ENCODE data around the gene PYGM.
A peak's percentile ranks its signal among the peaks of the same experiment; 100 is the strongest.

Gene PYGM

DNA sequence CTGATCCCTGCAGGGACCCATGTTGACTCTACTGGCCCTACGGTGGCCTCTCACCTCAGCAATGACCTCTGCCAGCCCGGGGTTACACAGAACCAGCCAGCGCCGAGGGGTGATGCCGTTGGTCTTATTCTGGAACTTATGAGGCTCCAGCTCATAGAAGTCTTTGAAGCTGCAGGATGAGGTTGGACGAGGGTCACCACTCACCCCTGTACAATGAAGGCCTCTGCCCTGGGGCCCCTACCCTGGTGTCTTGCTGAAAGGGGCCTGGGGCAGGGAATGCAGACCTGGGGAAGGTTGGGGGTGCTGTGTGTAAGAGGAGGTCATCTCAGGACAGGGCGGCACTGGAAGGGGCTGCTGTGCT is 6.8 kb downstream of the PYGM start:
- TF ChIP-seq JUND (IDR thresholded peaks at IDR 0.05; ENCODE audit: low read depth), result no peak

DNA sequence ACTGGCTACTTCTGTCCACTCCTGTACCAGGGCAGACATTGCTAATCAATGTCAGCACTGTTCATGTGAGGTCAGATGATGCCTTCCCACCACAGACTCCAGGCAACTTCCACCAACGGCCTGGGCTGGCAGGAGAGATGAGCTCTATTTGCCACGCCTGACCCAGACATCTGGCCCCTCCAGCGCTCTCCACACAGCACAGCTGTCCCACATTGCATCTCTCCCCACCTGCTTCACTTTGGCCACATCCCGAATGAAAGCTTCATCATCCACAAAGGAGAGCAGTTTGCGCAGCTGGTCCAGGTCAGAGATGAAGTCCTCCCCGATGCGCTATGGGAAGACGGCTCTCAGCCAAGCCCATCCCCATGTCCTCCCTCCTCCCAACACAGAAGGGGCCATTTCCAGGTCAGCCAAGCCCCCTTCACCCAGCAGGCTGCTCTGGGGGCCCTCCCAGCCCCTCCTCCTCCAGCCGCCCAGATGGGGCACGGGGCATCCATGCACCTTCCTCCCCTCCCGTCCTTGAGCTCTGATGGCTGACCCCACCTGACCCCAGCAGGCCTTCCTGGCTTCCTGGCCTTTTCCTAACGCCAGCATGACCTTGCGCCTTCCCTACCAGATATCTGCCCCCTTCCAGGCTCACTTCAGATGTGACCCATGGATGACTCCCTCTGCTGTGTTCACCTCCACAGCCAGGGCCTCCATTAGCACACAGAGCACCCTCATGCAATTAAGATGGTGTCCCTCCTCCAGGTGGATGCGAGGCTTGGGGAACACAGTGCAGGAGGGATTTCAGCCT is 7.4 kb downstream of the PYGM start:
- no peak for DNase-seq (ENCODE audit: low read depth in 1 of 2, low spot score in 1 of 2)
- no peak for TF ChIP-seq JUND (IDR thresholded peaks at IDR 0.05; ENCODE audit: low read depth)
- in situ Hi-C loops (cut with HindIII; ENCODE audit: low pct_unique_long_range_greater_than_20kb, low sequenced_read_pairs), result no loop called here

More for the DNA sequence above, 6.8 kb downstream of the PYGM start:
- no peak for DNase-seq (ENCODE audit: low read depth in 1 of 2, low spot score in 1 of 2)
- in situ Hi-C loops (cut with HindIII; ENCODE audit: low pct_unique_long_range_greater_than_20kb, low sequenced_read_pairs), result no loop called here

DNA sequence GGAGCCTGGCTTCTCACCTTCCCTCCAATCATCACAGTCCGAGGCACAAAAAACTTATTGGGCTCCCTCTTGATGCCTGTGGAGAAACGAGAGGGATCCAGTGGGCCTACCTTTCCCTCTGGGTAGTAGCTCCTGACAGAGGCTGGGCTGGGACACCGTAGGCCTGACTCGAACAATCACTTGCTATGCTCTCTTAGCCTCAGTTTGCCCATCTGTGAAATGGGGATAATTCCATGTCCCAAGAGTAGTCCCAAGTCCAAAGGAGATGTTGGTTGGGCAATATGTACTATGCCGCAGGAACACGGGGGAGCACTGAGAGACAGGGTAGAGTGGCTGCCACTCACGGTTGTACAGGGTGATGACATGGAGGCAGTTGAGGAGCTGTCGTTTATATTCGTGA is 8.2 kb downstream of the PYGM start:
- no peak for DNase-seq (ENCODE audit: low read depth in 1 of 2, low spot score in 1 of 2)
- in situ Hi-C loops (cut with HindIII; ENCODE audit: low pct_unique_long_range_greater_than_20kb, low sequenced_read_pairs), result no loop called here
- no peak for TF ChIP-seq JUND (IDR thresholded peaks at IDR 0.05; ENCODE audit: low read depth)

DNA sequence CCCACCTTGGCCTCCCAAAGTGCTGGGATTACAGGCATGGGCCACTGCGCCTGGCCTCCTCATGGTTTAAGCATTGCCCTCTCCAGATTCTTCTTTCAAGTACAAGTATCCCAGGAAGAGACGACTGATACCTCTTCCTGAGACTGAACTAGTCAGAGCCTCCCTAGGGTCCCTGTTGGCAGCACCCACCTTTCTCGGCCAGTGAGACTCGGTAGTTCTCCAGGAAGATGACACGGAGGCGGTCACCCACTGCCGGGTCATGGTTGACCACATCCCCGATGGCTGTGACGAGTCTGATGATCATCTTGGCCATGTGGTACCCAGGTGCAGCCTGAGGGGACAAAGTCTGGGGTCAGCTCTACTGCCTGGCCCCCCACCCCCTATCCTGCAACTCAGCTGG is 8.6 kb downstream of the PYGM start:
- in situ Hi-C loops (cut with HindIII; ENCODE audit: low pct_unique_long_range_greater_than_20kb, low sequenced_read_pairs), result no loop called here
- TF ChIP-seq JUND (IDR thresholded peaks at IDR 0.05; ENCODE audit: low read depth), result no peak
- no peak for DNase-seq (ENCODE audit: low read depth in 1 of 2, low spot score in 1 of 2)

DNA sequence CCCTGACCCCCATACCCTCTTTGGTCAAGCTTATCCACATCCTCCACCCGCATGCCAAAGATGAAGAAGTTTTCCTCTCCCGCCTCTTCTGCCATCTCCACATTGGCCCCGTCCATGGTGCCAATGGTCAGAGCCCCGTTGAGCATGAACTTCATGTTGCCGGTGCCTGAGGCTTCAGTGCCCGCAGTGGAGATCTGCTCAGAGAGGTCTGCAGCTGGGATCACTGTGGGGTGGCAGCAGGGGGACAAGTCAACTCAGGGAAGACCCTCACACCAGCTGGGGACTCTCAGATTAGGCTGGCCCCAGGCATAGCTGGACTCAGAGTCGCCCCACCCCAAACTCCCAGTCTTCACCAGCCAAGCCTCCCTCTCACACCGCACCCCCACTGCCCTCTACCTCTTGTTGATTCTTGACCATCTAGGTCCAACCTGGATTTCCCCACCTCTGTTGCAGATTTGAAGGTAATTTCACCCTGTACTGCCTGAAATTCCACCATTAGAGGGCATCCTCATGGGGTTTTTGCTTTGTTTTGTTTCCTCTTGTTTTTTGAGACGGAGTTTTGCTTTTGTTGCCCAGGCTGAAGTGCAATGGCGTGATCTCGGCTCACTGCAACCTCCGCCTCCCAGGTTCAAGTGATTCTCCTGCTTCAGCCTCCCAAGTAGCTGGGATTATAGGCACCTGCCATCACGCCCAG is 9.3 kb downstream of the PYGM start:
- no peak for TF ChIP-seq JUND (IDR thresholded peaks at IDR 0.05; ENCODE audit: low read depth)
- in situ Hi-C loops (cut with HindIII; ENCODE audit: low pct_unique_long_range_greater_than_20kb, low sequenced_read_pairs), result no loop called here
- no peak for DNase-seq (ENCODE audit: low read depth in 1 of 2, low spot score in 1 of 2)

DNA sequence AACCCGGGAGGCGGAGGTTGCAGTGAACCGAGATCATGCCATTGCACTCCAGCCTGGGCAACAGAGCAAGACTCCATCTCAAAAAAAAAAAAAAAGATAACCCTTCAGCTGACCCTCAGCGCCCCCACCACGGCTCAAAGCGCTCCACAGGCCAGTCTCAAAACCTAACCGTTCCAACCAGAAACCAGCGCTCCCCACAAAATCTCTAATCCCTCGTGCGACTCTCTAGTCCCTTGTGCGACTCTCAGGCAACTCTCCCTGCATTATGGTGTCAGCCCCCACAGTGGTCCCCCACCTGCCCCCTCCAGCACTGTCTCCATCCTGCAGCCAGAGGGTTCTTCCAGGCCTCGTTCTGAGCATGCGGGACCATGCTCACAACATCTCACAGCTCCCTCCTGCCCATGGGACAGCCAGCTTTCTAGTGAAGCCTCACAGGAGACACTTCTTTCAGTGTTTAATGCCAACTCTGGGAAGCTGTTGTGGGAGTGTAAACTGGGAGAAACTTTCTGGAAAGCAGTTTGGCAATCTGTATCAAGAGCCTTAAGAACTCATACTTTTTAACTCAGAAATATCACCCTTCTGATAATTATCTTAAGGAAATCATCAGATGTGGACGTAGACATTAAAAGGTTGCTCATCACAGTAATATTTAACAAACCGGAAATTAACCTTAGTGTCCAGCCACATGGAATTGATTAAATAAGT is 11.7 kb downstream of the PYGM start:
- TF ChIP-seq JUND (IDR thresholded peaks at IDR 0.05; ENCODE audit: low read depth), result no peak
- DNase-seq (ENCODE audit: low read depth in 1 of 2, low spot score in 1 of 2), result no peak
- in situ Hi-C loops (cut with HindIII; ENCODE audit: low pct_unique_long_range_greater_than_20kb, low sequenced_read_pairs), result no loop called here

DNA sequence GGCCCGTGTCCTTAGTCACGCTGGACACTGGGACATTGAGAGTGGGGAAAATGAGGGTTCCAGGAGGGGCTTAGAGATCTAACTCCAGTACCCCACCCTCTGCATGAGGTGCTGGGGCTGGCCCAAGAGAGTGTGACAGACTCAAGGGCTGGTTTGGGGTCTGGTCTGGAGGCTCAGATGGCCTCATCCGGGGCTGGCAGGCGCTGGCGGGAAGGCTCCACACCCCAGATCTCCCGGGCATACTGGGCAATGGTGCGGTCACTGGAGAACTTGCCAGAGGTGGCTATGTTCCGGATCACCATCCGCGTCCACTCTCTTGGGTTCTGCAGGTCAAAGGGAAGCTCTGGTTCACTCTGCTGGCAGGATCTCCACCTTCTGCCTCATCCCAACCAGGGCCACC is 13.3 kb downstream of the PYGM start:
- in situ Hi-C loops (cut with HindIII; ENCODE audit: low pct_unique_long_range_greater_than_20kb, low sequenced_read_pairs), result no loop called here
- DNase-seq (ENCODE audit: low read depth in 1 of 2, low spot score in 1 of 2), result no peak
- no peak for TF ChIP-seq JUND (IDR thresholded peaks at IDR 0.05; ENCODE audit: low read depth)

DNA sequence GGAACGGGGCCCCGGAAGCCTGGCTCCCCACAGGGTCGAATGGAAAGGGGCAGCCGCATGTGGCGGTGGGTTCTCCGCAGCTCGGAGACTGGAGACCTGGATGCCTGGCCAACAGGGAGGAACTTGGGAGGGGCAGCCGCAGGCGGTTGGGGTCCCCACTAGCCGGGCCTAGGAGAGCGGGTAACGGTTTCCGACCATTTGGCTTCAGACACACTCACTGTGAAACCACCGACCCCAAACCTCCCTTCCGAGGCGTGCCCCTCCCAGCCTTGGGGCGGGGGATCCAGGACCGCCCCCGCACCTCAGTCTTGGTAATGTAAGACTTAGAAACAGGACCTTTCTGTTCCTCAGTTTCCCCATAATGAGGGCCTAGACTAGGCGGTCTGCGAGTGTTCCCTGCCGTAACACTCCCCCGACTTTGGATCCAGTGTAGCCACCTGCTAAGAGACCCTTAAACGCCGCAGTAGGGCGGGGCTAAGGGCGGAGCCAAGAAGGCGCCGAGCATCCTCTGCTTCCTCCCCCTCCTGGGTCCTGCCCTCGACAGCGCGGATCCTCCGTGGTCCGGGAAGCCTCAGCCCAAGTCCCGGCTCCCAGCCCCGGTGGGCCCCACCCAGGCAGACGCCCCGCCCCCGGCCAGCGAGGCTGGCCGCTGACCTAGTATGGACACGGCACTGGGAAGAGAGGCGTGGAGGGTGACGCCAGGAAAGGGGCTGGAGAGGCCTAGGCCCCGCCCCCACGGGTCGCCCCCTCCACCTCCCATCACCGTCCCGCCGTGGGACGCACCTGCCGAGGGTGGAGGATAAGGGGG is 14.0 kb downstream of the PYGM start:
- in situ Hi-C loops (cut with HindIII; ENCODE audit: low pct_unique_long_range_greater_than_20kb, low sequenced_read_pairs), result no loop called here
- DNase-seq (ENCODE audit: low read depth in 1 of 2, low spot score in 1 of 2), result no peak
- TF ChIP-seq JUND (IDR thresholded peaks at IDR 0.05; ENCODE audit: low read depth), result no peak

DNA sequence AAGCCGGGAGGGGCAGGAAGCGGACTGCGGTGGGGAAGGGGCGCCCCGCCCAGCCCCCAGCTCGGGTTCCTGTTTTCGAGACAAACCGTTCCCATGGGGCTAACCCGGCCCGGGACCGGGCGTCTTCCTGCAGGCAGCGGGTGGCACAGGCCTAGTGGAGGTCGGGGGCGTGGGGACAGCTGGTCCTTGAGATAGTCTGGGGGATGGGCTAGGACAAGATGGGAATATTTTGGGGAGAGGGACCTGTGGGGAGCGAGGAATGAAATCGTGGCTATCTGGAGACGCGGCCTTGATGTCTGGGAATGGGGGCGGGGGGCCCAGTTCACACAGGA is 14.6 kb downstream of the PYGM start:
- DNase-seq (ENCODE audit: low read depth in 1 of 2, low spot score in 1 of 2), result no peak
- no peak for TF ChIP-seq JUND (IDR thresholded peaks at IDR 0.05; ENCODE audit: low read depth)
- in situ Hi-C loops (cut with HindIII; ENCODE audit: low pct_unique_long_range_greater_than_20kb, low sequenced_read_pairs), result no loop called here

DNA sequence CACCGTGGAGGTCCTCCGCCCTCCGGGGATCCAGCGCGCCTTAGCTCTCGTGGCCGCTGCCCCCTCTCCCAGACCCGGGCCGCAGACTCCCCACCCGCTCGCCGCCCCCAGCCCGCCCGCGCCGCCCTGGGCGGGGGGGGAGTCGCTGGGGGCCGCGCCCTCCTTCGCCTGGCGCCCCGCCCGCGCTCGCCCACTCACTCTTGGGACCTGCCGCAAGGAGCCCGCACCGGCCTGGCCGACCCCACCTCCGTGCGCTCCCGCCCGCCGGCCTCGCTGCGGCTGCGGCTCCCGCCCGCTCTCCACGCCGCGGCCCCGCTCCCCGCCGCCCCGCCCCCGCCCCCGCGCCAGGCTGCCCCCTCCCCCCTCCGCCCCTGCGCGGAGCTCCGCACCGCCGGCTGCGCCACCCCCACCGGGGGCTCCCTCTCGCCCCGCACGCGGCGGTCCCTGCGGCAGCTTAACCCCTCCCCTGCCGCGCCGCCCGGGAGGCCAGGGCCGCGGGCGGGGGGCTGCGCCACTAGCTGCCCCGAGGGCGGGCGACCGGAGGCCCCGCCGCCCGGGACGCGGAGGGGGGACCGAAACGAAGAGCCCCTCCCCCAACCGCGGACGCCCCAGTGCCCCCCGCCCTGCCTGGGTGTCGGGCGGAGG is 15.1 kb downstream of the PYGM start:
- in situ Hi-C loops (cut with HindIII; ENCODE audit: low pct_unique_long_range_greater_than_20kb, low sequenced_read_pairs), result no loop called here
- DNase-seq (ENCODE audit: low read depth in 1 of 2, low spot score in 1 of 2), result no peak
- TF ChIP-seq JUND (IDR thresholded peaks at IDR 0.05; ENCODE audit: low read depth), result no peak

DNA sequence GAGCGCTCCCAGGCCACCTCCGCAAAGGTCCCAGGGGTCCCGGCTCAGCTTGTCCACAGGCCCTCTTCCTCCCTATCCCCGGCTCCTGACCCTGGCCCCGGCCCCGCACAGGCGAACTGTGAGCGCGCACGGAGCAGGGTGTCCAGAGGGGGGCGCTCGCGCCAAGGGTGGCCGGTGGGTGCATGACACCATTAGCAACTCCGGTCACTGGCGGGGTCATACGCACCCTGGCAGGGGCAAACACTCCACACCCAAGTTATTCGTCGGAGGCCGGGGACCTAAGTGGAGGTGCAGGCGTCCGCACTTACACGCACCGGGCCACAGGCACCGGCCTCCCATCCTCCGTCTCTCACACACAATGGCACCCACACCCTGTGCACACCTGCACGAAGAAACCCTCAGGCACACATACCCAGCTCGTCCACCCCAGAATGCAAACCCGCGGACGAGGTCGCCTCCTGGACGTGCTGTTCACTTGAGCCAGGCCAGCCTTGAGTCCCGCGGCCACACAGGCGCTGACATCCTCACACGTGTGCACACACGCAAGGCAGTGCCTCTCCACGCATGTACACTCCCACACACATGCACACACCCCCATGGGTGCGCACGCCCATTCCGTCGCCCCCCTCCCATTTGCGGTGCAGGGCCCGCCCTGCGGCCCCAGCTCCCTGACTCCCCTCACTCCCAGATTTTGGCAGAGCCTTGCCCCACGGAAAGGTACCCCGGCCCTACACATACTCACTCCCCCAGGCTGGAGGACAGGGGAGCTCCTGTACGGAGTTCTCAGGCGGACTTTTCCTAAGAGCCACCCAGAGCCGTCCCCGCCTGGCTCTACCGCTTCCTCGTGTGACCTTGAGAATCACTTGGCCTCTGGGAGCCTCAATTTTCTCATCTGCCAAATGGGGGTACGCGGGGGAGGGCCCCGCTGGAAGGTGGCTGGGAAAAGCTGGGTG is 15.9 kb downstream of the PYGM start, which contains the start of gene RASGRP2:
TSS of gene RASGRP2 (minus strand) at position 552 of the 953 bp plus-strand sequence. CDS start 1,276 bp downstream, outside the sequence.
- in situ Hi-C loops (cut with HindIII; ENCODE audit: low pct_unique_long_range_greater_than_20kb, low sequenced_read_pairs), result no loop called here
- peak; percentile 61 to 63 for DNase-seq (ENCODE audit: low read depth in 1 of 2, low spot score in 1 of 2)

More for the DNA sequence above, 15.9 kb downstream of the PYGM start, which contains the start of gene RASGRP2:
- TF ChIP-seq JUND (IDR thresholded peaks at IDR 0.05; ENCODE audit: low read depth), result no peak
